HG03196 (cell line): ENCODE results near the gene INTS11.

ENCODE experiments used
- ATAC-seq: cut with Tn5 transposase; IDR thresholded peaks from one replicate; pipeline ENCODE4 v1.9.1; 2021; ENCODE audit not compliant: unreplicated experiment

The INTS11 gene

DNA sequence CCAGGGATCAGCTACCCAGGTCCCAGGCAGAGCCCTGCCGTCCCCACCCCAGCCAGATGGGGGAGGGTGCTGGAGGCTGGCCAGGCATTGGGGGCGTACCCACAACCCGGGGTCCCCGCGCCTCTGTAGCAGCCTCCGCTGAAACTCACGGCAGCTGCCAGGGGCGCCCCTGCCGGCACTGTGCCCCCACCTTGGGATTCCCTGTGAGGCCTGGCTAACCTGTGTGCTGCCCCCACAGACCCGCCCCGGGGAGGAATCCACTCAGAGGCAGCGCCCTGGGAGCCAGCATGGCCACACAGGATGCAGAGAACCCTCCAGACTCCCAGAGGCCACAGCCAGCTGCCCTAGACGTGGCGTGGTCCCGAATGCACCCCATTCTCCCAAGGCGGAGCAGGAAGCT, 20.9 kb upstream of the INTS11 start:
- no peak for ATAC-seq

GRCh38 chr1:1344655-1345361, 20.3 kb upstream of the INTS11 start:
- no peak for ATAC-seq

GRCh38 chr1:1343811-1344421, 19.5 kb upstream of the INTS11 start:
- no peak for ATAC-seq

GRCh38 chr1:1342584-1343115, 18.2 kb upstream of the INTS11 start:
- ATAC-seq, result no peak

GRCh38 chr1:1342061-1342562, 17.7 kb upstream of the INTS11 start:
- no peak for ATAC-seq

DNA sequence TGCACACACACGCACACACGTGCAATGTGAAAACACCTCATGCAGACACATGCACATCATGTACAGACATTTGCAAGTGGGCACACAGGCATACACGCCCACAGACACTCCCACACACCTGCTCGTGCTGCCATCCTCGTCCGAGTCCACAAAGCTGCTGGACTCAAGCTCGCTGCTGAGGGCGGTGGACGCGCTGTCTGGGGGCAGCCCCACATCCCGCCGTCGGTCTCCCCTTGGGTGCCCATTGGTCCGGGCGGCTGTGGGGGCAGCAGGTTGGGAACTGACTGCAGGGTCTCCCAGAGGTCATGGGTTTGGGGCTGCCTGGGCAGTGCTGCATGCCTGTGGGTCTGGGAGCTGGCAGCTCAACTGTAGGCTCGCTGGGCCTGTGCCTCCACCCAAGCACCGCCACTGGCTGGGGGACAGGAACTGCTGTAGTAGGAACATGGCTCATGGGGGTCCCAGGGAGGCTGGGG, 17.1 kb upstream of the INTS11 start:
- ATAC-seq, result no peak

- ATAC-seq, result no peak
Measured at GRCh38 chr1:1340791-1341548, 16.5 kb upstream of the INTS11 start.

DNA sequence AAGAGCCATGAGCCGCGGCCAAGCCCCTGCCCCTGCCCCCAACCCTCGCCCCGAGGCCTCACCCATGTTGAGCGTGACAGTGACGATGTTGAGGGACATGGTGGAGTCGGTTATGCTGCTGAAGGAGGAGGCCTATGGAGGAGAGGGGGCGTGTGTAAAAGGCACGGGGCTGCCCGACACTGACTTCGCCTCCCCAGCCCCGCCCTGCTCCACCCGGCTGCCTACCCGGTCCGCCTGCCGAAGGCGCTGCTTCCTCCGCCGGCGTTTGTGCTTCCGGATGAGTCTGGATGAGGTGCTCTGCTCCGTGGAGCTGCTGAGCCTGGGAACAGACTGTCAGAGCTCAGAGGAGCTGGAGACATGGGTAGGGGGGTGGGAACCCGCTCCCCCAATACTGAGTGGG, 15.7 kb upstream of the INTS11 start:
- ATAC-seq, result no peak

DNA sequence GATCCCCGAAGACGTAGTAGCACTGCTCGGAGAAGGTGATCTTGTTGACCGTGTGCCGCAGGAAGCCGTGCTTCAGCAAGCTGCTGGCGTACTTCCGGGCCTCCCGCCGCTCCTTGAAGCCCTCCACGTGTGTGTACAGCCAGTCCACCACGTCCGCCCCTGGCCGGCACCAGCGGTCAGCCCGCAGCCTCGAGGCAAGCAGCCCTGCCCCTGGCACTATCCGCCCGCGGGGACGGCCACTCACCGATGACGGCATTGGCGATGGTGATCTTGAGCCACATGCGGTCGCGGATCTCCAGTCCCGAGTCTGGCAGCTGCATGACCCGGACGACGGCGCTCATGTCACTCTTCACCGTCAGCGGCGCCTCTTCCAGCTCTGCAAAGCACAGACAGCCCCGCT, 13.8 kb upstream of the INTS11 start:
- no peak for ATAC-seq

- ATAC-seq, result no peak
Measured at GRCh38 chr1:1337793-1338147, 13.3 kb upstream of the INTS11 start.

DNA sequence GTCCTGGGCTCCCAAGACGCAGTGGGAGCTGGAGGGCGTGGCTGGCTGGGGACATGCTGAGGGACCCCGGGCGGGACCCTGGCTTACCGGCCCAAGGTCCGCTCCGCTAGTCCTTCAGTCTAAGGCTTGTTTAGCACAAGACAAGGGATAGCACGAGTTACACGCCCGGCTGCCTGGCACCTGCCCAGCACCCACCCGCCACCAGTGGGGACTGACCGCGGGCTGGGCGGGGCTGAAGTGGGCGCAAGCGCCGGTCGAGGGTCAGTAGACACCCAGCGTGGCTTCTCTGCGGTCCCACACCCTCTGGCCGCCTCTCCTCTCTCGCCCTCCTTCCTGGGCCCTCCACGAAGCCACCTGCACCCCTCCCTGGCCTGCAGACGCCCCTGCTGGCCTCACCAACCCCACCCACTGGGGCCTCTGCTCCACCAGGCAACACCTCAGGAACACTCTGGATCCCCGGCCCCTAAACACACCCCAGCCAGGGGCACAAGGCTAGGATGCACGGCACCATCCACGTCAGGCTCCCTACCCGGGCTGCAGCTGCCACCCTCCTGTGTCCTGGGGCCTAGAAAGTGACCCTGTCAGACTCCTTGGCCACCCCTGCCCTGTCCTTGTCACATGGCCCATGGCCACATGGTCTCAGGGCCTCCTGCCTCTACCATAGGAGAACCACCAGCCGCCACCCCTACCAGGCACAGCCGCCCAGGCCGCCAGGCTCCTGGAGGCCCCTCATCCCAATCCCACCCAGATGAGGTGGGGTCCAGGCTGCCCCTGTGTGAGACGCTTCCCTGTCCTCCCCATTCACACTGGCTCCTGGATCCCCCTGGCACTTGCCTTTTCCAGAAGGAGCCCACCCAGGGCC, 12.7 kb upstream of the INTS11 start:
- no peak for ATAC-seq

- ATAC-seq, result no peak
Measured at GRCh38 chr1:1336446-1336845, 12.0 kb upstream of the INTS11 start.

DNA sequence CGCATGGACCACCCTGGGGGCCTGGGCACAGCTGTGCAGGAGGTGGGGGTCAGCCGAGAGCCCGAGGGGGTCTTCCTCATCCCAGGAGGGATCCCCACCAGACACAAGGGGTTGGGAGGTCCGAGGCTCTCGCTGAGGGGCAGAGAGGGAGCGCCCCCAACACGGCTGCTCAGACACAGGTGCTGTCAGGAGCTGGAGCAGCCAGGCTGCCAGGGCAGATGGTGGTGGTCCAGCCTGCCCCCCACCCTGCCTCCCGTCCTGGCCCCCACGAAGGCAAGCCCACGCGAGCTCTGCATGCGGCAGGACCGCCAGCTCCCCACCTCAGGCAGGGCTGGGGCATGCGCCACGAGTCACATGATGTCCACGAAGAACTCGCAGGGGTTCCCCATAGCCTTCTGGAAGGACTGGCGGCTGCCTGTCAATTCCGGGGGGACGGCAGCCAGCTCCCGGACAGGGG, 11.4 kb upstream of the INTS11 start:
- ATAC-seq, result no peak

GRCh38 chr1:1335283-1335682, 10.8 kb upstream of the INTS11 start:
- ATAC-seq, result no peak

- no peak for ATAC-seq
Measured at GRCh38 chr1:1334835-1335234, 10.4 kb upstream of the INTS11 start.

DNA sequence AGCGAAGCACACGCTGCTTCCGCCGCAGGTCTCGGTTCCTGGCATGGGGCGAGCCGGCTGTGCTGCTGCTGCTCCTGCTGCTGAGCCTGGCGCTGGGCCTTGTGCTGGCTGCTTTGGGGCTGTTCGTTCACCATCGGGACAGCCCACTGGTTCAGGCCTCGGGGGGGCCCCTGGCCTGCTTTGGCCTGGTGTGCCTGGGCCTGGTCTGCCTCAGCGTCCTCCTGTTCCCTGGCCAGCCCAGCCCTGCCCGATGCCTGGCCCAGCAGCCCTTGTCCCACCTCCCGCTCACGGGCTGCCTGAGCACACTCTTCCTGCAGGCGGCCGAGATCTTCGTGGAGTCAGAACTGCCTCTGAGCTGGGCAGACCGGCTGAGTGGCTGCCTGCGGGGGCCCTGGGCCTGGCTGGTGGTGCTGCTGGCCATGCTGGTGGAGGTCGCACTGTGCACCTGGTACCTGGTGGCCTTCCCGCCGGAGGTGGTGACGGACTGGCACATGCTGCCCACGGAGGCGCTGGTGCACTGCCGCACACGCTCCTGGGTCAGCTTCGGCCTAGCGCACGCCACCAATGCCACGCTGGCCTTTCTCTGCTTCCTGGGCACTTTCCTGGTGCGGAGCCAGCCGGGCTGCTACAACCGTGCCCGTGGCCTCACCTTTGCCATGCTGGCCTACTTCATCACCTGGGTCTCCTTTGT, 9.2 kb upstream of the INTS11 start:
- ATAC-seq, result no peak

DNA sequence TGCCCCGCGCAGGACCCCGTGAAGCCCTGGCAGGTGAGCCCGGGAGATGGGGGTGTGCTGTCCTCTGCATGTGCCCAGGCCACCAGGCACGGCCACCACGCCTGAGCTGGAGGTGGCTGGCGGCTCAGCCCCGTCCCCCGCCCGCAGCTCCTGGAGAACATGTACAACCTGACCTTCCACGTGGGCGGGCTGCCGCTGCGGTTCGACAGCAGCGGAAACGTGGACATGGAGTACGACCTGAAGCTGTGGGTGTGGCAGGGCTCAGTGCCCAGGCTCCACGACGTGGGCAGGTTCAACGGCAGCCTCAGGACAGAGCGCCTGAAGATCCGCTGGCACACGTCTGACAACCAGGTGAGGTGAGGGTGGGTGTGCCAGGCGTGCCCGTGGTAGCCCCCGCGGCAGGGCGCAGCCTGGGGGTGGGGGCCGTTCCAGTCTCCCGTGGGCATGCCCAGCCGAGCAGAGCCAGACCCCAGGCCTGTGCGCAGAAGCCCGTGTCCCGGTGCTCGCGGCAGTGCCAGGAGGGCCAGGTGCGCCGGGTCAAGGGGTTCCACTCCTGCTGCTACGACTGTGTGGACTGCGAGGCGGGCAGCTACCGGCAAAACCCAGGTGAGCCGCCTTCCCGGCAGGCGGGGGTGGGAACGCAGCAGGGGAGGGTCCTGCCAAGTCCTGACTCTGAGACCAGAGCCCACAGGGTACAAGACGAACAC, 8.5 kb upstream of the INTS11 start:
- no peak for ATAC-seq

GRCh38 chr1:1332031-1332755, 7.7 kb upstream of the INTS11 start:
- ATAC-seq, result no peak
